Bone marrow (tissue), 2 donors: Measurements from ENCODE around the gene NR6A1.

ENCODE experiments used
- DNase-seq, 2 donors: peaks; one replicate each; lab custom pipeline; 2025; lab: John Stamatoyannopoulos, UW

NR6A1 gene

DNA sequence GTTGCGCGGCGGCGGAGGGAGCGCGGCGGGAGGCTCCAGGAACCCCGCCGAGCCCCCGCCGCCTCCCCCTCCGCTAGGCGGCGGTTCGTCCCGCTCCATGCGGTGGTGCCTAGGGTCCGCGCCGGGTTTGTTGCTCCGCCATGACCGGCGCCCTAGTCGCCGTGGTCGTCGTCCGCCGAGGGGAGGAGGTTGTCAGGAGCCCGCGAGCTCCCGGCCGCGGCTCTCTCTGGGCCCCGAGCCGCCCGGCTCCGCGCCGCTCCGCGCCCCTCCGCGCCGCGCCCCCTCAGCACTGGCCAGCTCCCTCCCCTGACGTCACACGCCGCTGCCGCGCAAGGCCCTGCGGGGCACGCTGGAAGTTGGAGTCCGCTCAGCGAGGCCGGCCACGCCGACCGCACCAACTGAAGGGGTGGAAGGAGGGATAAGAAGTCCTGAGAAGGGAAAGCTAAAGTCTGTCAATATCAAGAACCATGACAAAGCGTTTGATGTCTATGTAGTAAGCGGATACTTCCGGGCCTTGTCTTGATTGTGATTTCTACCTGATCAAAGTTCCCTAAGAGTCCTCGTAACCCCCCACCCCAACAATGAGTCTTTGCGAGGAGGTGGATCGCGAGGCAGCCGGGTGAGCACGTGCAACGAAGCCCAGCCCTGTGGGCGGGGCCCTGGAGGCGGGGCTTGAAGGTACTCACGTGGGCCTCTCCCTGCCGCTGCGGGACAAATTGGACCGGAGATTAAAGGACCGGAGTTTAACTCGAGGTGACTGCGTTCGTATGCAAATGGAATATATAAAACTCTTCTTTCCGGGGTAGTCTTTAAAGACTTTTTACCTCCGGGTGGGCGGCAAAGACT, at the start of gene NR6A1:
Gene NR6A1 (minus strand): TSS at position 291 of the 846 bp plus-strand sequence.
- peak; percentile 86 to 94 for DNase-seq

DNA sequence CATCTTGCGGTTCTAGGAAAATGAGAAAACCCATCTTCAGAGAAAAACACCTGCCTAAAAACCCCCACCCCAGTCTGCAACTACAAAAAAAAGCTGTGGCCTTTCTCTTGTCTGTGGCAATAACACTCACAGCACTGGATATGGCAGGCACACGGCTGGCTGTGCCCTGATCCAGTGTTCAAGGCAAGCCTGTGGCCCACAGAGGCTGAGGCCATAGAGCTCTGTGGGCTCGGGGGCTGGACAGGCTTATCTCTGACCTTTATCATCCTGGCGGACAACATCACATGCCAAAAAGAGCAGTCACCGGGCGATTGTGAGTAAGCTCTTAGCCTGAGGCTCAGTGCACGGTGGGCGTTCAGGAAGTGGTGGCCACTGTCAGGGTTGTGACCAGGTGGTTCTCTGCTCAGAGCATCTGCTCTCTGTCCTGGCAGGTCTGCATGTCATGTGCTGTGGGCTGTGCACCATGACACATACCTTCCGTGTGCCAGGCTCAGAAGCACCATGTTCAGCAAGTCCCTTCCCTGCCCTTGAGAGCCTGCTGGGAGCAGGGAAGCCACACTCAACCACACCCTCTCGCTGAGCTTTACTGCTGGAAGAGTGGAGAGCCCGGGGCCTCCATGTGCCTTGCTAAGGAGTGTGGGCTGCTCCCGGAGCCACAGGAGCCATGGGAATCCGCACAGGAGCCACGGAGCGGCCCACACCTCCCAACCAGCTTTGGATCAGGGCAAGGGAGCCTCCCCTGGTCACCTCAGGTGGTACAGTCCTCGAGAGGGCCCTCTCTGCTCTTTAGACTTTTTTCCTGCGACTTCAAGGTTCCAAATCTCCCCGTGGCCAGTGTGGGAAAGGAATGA, 47.5 kb upstream of the NR6A1 start:
- DNase-seq = no peak

GRCh38 chr9:124815601-124816000, 44.5 kb upstream of the NR6A1 start:
- DNase-seq = no peak

- no peak for DNase-seq
These were observed 43.0 kb upstream of the NR6A1 start for GRCh38 chr9:124814164-124814535.

GRCh38 chr9:124813501-124814163, 42.5 kb upstream of the NR6A1 start:
- no peak for DNase-seq

GRCh38 chr9:124813041-124813440, 41.9 kb upstream of the NR6A1 start:
- no peak for DNase-seq

DNA sequence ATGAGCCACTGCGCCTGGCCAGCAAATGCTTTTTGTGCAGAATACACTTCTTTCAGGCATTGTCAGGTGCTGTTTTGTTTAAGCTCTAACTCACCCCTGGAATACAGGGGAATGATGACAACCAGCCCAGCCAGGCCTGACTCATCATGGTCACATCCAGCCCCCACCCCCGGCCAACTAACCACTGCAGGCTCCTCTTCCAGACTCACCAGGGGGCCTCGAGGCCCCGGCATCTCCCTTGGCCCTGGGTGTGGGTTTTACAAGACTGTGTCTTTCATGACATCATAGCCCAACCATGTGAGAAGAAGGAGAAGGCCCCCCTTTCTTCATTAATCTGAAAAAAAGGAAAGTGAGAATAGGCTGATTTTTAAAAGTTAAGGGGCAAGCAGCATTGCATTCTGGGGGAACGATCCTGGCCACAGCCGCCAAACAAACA, 41.3 kb upstream of the NR6A1 start:
- peak in 1 of 2 donors; percentile 14 for DNase-seq

- no peak for DNase-seq
These were observed 39.7 kb upstream of the NR6A1 start for GRCh38 chr9:124810663-124811355.

- no peak for DNase-seq
These were observed 38.8 kb upstream of the NR6A1 start for GRCh38 chr9:124809741-124810500.

DNA sequence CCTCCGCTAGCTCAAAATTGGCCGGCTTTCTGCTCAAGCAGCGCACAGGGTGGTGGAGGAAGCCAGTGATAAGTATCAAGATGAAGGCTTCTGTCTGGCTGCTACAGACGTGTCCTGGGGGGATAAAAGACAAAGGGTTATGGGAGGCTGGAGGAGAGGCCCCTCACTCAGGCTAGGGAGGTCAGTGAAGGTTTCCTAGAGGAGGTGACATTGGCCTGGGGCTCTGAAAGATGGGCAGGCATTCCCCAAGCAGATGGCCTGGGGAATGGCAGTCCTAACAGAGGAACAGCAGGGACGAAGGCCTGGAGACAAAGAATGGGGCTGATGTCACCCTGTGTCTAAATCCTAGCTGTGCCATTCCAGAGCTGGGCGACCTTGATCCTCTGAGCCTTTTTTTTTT, 38.1 kb upstream of the NR6A1 start:
- DNase-seq = no peak

GRCh38 chr9:124808246-124808956, 37.3 kb upstream of the NR6A1 start:
- DNase-seq = no peak

- DNase-seq = no peak
These were observed 34.1 kb upstream of the NR6A1 start for GRCh38 chr9:124805186-124805585.

- no peak for DNase-seq
These were observed 32.8 kb upstream of the NR6A1 start for GRCh38 chr9:124803911-124804310.

- DNase-seq = no peak
These were observed 31.3 kb upstream of the NR6A1 start for GRCh38 chr9:124802426-124802825.

DNA sequence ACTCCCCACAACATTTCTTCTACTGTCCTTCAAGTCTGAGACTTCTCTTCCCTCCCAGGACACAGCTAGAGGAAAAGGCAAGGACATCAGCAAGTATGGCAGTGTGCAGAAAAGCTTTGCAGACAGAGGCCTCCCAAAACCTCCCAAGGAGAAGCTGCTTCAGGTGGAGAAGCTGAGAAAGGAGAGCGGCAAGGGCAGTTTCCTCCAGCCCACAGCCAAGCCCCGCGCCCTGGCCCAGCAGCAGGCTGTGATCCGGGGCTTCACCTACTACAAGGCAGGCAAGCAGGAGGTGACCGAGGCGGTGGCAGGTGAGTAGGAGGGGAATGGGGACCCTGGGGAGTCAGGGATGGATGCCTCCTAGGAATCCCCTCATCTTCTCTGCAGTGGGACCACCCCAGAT, 30.2 kb upstream of the NR6A1 start:
- no peak for DNase-seq

- peak in 1 of 2 donors; percentile 53 for DNase-seq
These were observed 29.5 kb upstream of the NR6A1 start for GRCh38 chr9:124800306-124801259.

DNA sequence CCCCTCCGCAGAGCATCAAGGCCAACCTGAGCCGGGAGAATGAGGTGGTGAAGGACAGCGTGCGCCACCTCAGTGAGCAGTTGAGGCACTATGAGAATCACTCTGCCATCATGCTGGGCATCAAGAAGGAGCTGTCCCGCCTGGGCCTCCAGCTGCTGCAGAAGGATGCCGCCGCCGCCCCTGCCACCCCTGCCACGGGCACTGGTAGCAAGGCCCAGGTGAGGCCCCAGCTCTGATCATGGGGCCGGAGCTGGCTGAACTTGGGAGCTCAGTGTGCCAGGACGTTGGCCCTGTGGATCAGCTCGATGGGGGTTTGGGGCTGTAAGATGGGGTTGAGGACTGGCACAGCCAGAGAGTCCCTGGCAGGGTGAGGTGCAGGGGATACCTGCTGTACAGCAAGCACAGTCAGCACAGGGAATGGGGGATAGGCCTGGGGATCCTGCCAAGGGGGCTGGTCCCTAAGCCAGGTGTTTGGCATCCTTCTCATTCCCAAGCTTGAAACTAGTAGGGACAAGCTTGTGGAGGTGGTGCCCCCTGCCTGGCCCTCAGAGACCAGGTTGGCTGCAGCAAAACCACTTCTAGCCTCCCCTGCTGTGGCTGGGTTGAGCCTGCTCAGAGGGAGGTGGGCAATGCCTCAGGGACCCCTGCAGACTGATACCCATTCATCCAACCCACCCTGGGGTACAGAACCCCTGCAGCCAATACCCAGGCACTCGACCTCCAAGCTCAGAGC, 28.3 kb upstream of the NR6A1 start:
- DNase-seq = no peak

DNA sequence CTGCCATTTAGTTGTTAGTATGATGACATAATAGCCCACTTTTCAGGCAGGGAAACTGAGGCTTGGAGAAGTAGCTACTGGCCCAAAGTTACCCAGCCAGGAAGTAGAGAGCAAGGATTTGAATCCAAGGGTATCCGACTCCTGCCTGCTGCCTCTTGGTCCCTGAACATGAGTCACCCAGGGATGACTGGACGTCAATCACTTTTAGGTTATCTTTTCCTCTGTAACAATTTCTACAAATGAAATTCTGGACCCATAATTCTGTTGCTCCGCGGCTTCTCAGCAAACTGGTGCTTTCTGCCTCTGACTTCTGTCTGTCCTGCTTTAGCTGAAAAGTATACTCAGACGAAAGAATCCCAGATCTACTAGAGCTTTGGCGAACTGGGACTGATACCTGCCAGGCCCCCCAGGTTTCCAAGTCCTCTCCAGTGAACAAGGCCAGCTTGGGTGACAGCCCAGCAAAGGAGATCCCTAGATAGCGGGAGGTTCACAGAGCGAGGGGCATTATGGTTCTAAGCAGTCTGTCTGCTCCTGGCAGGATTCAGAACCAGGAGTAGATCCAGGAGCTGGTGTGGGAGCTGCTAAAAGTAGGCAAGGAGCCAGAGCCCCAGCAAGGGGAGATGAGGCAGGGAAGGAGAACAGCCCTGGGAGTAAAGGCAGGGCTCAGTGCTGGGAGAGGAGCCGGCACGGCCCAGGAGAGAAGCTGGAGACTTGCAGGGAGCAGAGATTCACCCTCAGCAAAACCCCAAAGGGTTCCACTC, 26.4 kb upstream of the NR6A1 start:
- no peak for DNase-seq
